GM18508 (cell line): ENCODE measurements around the gene MOB1A.
"Not testable (repeated sequence)": the region's sequence is repeated elsewhere in the genome, so short reads cannot be mapped to it uniquely, and the experiment has no call there.

ENCODE experiments used
- ATAC-seq: cut with Tn5 transposase; IDR thresholded peaks from one replicate; pipeline ENCODE4 v1.9.1; 2021; ENCODE audit warnings: moderate number of reproducible peaks; ENCODE audit not compliant: insufficient read depth, unreplicated experiment

Gene MOB1A

GRCh38 chr2:74199275-74199701 is 20.6 kb upstream of the MOB1A start:
- ATAC-seq: no peak

GRCh38 chr2:74198461-74199274 is 20.0 kb upstream of the MOB1A start, which contains the start of gene MTHFD2:
MTHFD2 (plus strand) TSS chr2:74198615; CDS start chr2:74198642, 27 bp downstream.
- ATAC-seq: peak; percentile 66

- ATAC-seq: no peak
Measured at GRCh38 chr2:74198023-74198460, 19.4 kb upstream of the MOB1A start.

- no peak for ATAC-seq
Measured at GRCh38 chr2:74197049-74197448, 18.4 kb upstream of the MOB1A start.

- ATAC-seq: no peak
Measured at GRCh38 chr2:74194799-74195198, 16.1 kb upstream of the MOB1A start.

- no peak for ATAC-seq
Measured at GRCh38 chr2:74191596-74192380, 13.1 kb upstream of the MOB1A start.

GRCh38 chr2:74188696-74189095 is 10.0 kb upstream of the MOB1A start:
- no peak for ATAC-seq

- ATAC-seq: no peak
Measured at GRCh38 chr2:74188018-74188601, 9.4 kb upstream of the MOB1A start.

GRCh38 chr2:74186706-74187105 is 8.0 kb upstream of the MOB1A start:
- not testable (repeated sequence) for ATAC-seq

GRCh38 chr2:74186038-74186437 is 7.4 kb upstream of the MOB1A start:
- peak; percentile 58 for ATAC-seq

GRCh38 chr2:74183878-74184277 is 5.2 kb upstream of the MOB1A start:
- no peak for ATAC-seq

GRCh38 chr2:74181739-74182138 is 3.1 kb upstream of the MOB1A start:
- no peak for ATAC-seq

GRCh38 chr2:74179063-74179865 is 585 bp upstream of the MOB1A start:
- ATAC-seq: peak; percentile 2

GRCh38 chr2:74177696-74178095 is 983 bp downstream of the MOB1A start:
- no peak for ATAC-seq

- ATAC-seq: no peak
Measured at GRCh38 chr2:74174909-74175308, 3.8 kb downstream of the MOB1A start.

- ATAC-seq: no peak
Measured at GRCh38 chr2:74168739-74169138, 9.9 kb downstream of the MOB1A start.

GRCh38 chr2:74164761-74165160 is 13.9 kb downstream of the MOB1A start:
- ATAC-seq: no peak

- no peak for ATAC-seq
Measured at GRCh38 chr2:74162951-74163350, 15.7 kb downstream of the MOB1A start.

GRCh38 chr2:74155830-74156229 is 22.8 kb downstream of the MOB1A start:
- no peak for ATAC-seq

GRCh38 chr2:74152954-74153353 is 25.7 kb downstream of the MOB1A start:
- ATAC-seq: no peak
